Activated CD8-positive, alpha-beta T cell treated with anti-CD3 and anti-CD28 coated beads for 36 hours (primary cell): ENCODE data around the gene SETD3. TPM values are rescaled to one million over a fixed set of nuclear protein-coding genes. Genes with fewer than 3 reads are reported as not detected.
A peak's percentile ranks its signal among the peaks of the same experiment; 100 is the strongest.

Source experiments
- ATAC-seq: fragments of 200-7000 bp; cut with Tn5 transposase; one replicate; pipeline ENCODE4 v1.10.0; 2021; ENCODE audit warnings: mild to moderate bottlenecking, moderate library complexity
- CTCF ChIA-PET: fragments of 350-600 bp; sonication (Branson Sonifier 250); formaldehyde crosslinking; loops from one replicate; lab custom pipeline; 2021; ENCODE audit warnings: antibody characterized with exemption; lab: Charles Lee
- POLR2A ChIA-PET: fragments of 350-600 bp; sonication (Branson Sonifier 250); formaldehyde crosslinking; loops from one replicate; lab custom pipeline; 2021; ENCODE audit warnings: antibody characterized with exemption; lab: Charles Lee
- DNase-seq: peaks from one replicate; pipeline ENCODE4 v3.0.0-alpha.2; 2020
- H3K27ac Mint-ChIP-seq: one replicate; pipeline ENCODE4 v1.8.0; 2021; ENCODE audit warnings: mild to moderate bottlenecking, mixed read lengths
- H3K27me3 Mint-ChIP-seq: one replicate; pipeline ENCODE4 v1.8.0; 2021; ENCODE audit warnings: mixed read lengths
- H3K36me3 Mint-ChIP-seq: one replicate; pipeline ENCODE4 v1.8.0; 2021; ENCODE audit warnings: low read depth, mixed read lengths
- H3K4me1 Mint-ChIP-seq: one replicate; pipeline ENCODE4 v1.8.0; 2021; ENCODE audit warnings: low read depth, mixed read lengths
- H3K4me3 Mint-ChIP-seq: one replicate; pipeline ENCODE4 v1.8.0; 2021; ENCODE audit warnings: mild to moderate bottlenecking, moderate library complexity, mixed read lengths
- H3K9me3 Mint-ChIP-seq: one replicate; pipeline ENCODE4 v1.8.0; 2021; ENCODE audit warnings: mixed read lengths
- intact Hi-C: fragments of 100-400 bp; cut with micrococcal nuclease; formaldehyde crosslinking; loops from one replicate; pipeline ENCODE4 v1.10.0; 2022
- total RNA-seq, 2 experiments: library from RNA; stranded (reverse); gene quantifications; one replicate each; pipeline ENCODE4 v1.2.3, GENCODE V29; 2021
- TF ChIP-seq, protein P1 (sequence below): fragments of 200-600 bp; IDR thresholded peaks from one replicate; pipeline ENCODE4 v1.8.0; 2022; ENCODE audit warnings: antibody characterized with exemption, mild to moderate bottlenecking

The SETD3 gene
- total RNA-seq, 2 experiments from 2014 or later: 49.9 to 50.7 TPM

DNA sequence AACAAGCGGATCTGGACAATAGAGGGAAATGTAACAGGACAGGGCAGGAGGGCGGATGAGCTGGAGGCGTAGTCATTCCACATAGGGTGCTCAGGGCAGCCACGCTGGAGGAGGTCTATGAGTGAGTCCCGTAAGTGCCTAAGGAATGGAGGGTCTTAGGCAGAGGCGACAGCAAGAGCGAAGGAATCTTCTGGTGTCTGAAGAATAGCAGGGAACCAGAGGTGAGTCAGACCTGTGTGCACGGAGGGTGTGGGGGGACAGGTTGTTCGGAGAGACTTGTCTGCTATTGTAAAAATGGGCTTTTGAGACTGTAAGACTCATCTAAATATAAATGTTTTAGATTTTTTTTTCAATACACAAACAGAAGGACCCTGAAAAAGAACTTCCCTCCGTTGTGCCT, 70.6 kb downstream of the SETD3 start:
- no peak overlapping the region for H3K27ac Mint-ChIP-seq
- no peaks in the 10 kb centered on the region for H3K9me3 Mint-ChIP-seq
- no peaks in the 10 kb centered on the region for H3K27me3 Mint-ChIP-seq
- H3K4me1 Mint-ChIP-seq: peaks cover 15% of the 10 kb centered on the region
- ATAC-seq: no peak
- intact Hi-C loops: loop anchor here (10.0 kb wide), 1 partner anchor 85 kb away; no protein-coding TSS in a partner anchor
- H3K36me3 Mint-ChIP-seq: peaks cover 8% of the 10 kb centered on the region
- ChIA-PET CTCF (interaction anchor here (1.0 kb wide), 1 partner anchor 21 kb away, joined by 4 read pairs; no protein-coding TSS in a partner anchor), POLR2A (no interaction called here)
- no peak overlapping the region for H3K4me3 Mint-ChIP-seq
- TF ChIP-seq, protein P1, sequence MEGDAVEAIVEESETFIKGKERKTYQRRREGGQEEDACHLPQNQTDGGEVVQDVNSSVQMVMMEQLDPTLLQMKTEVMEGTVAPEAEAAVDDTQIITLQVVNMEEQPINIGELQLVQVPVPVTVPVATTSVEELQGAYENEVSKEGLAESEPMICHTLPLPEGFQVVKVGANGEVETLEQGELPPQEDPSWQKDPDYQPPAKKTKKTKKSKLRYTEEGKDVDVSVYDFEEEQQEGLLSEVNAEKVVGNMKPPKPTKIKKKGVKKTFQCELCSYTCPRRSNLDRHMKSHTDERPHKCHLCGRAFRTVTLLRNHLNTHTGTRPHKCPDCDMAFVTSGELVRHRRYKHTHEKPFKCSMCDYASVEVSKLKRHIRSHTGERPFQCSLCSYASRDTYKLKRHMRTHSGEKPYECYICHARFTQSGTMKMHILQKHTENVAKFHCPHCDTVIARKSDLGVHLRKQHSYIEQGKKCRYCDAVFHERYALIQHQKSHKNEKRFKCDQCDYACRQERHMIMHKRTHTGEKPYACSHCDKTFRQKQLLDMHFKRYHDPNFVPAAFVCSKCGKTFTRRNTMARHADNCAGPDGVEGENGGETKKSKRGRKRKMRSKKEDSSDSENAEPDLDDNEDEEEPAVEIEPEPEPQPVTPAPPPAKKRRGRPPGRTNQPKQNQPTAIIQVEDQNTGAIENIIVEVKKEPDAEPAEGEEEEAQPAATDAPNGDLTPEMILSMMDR: no peak
- DNase-seq: no peak

DNA sequence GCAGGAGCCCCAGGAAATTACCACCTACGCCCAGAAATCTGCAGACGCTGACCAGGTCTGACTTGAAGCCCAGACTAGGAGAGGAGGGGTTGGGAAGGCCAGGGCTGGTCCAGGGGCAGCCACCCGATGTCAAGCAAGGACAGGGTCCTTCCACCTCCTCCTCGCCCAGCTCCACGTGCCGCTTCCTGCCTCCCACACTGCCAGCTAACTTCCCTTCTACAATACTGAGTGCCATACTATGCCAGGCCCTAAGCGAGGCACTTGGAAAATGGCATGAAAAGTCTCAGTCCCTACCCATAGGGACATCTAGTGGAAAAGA, 71.7 kb downstream of the SETD3 start:
- no peaks in the 10 kb centered on the region for H3K9me3 Mint-ChIP-seq
- POLR2A ChIA-PET: no interaction called here
- ATAC-seq (no peak), DNase-seq (no peak)
- H3K4me1 Mint-ChIP-seq: peaks cover 15% of the 10 kb centered on the region
- H3K4me3 Mint-ChIP-seq: no peak overlapping the region
- H3K27me3 Mint-ChIP-seq: no peaks in the 10 kb centered on the region
- H3K36me3 Mint-ChIP-seq: peaks cover 8% of the 10 kb centered on the region
- no peak overlapping the region for H3K27ac Mint-ChIP-seq
- CTCF ChIA-PET: no interaction called here
- intact Hi-C loops: no loop called here
- TF ChIP-seq, protein P1: no peak

DNA sequence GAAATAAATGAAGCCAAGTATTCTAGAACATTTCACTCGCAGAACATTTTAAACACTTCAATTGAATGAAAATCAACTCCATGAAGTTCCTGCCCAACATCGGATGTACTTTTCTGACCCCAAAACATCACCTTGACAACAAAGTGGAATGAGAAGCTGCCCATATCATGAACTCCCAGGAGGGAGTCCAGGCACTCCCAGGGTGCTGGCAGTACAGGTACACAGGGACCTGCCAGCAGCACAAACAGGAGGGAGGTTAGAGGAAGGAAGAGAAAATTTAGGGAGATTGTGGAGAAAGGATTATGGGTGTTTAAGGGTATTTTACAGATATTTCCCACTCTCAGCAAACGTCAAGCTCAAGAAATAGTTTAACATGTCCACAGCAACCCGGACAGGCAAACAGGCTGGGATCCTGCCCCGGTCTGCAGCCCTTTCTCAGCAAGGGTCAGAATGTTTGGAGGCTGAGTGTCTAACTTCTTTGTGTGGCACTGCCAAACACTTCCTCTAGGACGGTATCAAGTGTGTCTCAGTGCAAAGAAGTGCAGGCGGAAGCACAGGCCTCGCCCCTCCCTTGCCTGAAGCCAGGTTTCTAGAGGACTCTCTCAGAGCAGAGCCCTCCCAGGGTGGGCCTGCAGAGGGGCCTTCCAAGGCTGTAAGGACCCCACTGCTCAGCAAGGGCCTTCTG, 72.2 kb downstream of the SETD3 start:
- no peak for ATAC-seq
- no peaks in the 10 kb centered on the region for H3K27me3 Mint-ChIP-seq
- ChIA-PET CTCF (interaction anchor here (1.9 to 2.8 kb wide), 3 partner anchors 8 to 15 kb away, joined by 4 to 13 read pairs (median 12); no protein-coding TSS in a partner anchor), POLR2A (no interaction called here)
- H3K36me3 Mint-ChIP-seq: peaks cover 9% of the 10 kb centered on the region
- TF ChIP-seq, protein P1: no peak
- H3K4me3 Mint-ChIP-seq: no peak overlapping the region
- intact Hi-C loops: no loop called here
- H3K27ac Mint-ChIP-seq: no peak overlapping the region
- peaks cover 15% of the 10 kb centered on the region for H3K4me1 Mint-ChIP-seq
- H3K9me3 Mint-ChIP-seq: no peaks in the 10 kb centered on the region
- DNase-seq: no peak

DNA sequence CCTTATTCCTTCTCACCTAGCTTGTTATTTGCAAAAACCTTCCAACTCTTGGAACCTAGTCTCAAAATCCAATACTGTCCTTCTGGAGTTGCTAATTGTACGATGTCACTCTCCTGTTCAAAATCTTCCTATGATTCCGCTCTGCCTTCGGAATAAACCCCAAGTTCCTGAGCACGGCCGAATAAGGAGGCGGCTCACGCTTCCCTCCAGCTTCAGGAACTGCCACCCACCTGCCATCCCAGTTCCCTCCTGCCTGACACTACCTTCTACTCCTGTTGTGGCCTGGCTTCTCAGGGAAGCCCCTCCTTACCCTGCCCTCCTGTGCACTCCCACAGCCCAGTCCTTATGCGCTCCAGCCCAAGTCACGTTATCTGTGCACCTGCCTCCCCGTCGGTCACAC, 73.2 kb downstream of the SETD3 start:
- Mint-ChIP-seq H3K4me1 (peaks cover 5% of the 10 kb centered on the region), H3K27me3 (no peaks in the 10 kb centered on the region), H3K9me3 (no peaks in the 10 kb centered on the region), H3K4me3 (no peak overlapping the region), H3K36me3 (peaks cover 12% of the 10 kb centered on the region), H3K27ac (peak overlapping the region; percentile 31)
- DNase-seq (no peak), ATAC-seq (no peak)
- POLR2A ChIA-PET: no interaction called here
- TF ChIP-seq, protein P1: no peak
- CTCF ChIA-PET: interaction anchor here (0.7 to 2.8 kb wide), 6 partner anchors 9 to 18 kb away, joined by 3 to 13 read pairs (median 6); no protein-coding TSS in a partner anchor
- intact Hi-C loops: no loop called here

DNA sequence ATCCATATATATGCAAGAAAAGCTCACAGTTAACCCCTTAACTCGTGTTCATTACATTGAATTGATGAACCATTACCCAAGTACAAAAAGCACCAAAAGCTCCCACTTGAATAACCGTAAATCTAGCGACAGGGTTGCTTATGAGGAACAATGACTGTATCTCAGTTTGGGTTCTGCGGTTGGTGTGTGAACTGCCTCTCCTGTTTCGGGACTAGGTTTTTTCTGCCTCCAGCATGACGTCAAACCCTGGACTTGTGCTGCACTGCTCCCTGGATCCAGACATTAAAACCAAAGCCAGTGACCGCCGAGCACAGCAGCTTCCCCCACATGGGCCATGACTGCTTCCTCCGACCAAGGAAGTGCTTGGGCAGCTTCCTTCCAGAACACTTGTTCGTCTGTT, 77.7 kb downstream of the SETD3 start:
- Mint-ChIP-seq H3K27ac (no peak overlapping the region), H3K36me3 (peaks cover 18% of the 10 kb centered on the region), H3K9me3 (no peaks in the 10 kb centered on the region), H3K27me3 (no peaks in the 10 kb centered on the region), H3K4me1 (peaks cover 5% of the 10 kb centered on the region), H3K4me3 (no peak overlapping the region)
- no peak for ATAC-seq
- POLR2A ChIA-PET: no interaction called here
- intact Hi-C loops: no loop called here
- DNase-seq: no peak
- TF ChIP-seq, protein P1: no peak
- CTCF ChIA-PET: interaction anchor here (3.0 to 5.3 kb wide), 2 partner anchors 10 to 13 kb away, joined by 17 to 33 read pairs; no protein-coding TSS in a partner anchor
